NCI-H2107 treated with DMSO at 0.1 percent for 48 hours (cell line): ENCODE measurements around the gene CATSPERD.

Source experiments
- DNase-seq: peaks from one replicate; lab custom pipeline; 2025; ENCODE audit not compliant: unreplicated experiment; lab: John Stamatoyannopoulos, UW

CATSPERD gene

DNA sequence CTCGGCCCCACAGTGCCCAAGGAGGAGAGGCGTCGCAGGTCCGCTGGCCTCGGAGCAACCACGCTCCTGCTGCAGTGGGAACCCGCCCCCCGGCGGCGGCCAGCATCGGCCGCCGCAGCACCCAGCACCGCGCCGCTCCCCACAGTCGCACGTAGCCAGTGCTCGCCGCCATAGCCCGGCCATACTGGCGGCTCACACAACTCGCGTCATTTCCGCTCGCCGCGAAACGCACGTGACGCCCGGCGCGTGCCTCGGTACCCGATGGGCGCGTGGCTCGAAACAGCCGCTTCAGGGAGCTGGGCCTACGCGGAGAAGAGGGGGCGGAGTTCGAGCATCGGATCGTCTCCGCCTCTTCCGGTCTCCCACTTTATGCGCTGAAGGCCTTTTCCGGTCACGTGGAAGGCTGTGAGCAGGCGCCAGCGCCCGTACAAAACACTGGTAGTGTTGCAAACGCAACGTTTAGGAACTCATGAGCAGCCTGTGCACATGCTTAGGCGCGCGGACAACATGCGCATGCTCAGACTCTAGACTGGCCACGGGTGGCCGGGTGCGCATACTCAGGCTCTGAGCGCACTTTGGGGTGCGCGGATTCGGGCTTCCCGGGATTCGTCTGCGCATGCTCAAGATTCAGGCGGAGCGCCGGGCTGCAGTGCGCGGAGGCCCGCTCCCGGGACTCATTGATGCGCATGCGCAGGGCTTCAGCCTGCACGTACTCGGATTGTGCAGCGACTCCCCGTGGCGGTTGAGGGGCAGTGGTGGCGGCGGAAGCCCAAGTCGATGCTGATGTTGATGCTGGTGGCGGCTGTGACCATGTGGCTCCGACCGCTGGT, at the start of gene CATSPERD, which contains the start of gene LONP1:
CATSPERD (plus strand) TSS at position 677 of the 830 bp plus-strand sequence; CDS start at position 778, 101 bp downstream.
LONP1 (minus strand) TSS at position 186 of the 830 bp plus-strand sequence; CDS start at position 172, 14 bp downstream.
- DNase-seq: peak; percentile 90

GRCh38 chr19:5671600-5671999, 48.8 kb upstream of the CATSPERD start:
- no peak for DNase-seq

GRCh38 chr19:5672708-5673459, 47.6 kb upstream of the CATSPERD start:
- DNase-seq: no peak

GRCh38 chr19:5673752-5674151, 46.7 kb upstream of the CATSPERD start:
- no peak for DNase-seq

DNA sequence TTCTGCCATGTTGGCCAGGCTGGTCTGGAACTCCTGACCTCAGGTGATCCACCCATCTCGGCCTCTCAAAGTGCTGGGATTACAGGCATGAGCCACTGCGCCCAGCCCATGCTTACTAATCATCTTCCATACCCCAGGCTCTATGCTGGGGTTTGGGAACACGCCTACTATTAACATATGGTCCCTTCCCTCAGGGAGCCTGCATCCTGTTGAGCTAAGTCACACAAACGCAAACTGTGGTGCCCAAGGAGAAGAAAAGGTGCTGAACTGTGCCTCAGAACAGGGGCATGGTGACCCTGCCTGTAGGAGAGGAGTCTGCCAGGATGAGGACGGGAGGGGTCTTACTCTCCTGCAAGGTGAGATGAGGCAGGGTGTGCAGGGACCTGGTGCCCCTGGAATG, 45.7 kb upstream of the CATSPERD start:
- DNase-seq: no peak

GRCh38 chr19:5676105-5676771, 44.2 kb upstream of the CATSPERD start:
- no peak for DNase-seq

- no peak for DNase-seq
Observed at GRCh38 chr19:5676772-5677105, 43.7 kb upstream of the CATSPERD start.

- no peak for DNase-seq
Observed at GRCh38 chr19:5677136-5677535, 43.3 kb upstream of the CATSPERD start.

GRCh38 chr19:5677580-5677979, 42.9 kb upstream of the CATSPERD start:
- DNase-seq: no peak

GRCh38 chr19:5678071-5678718, 42.2 kb upstream of the CATSPERD start:
- no peak for DNase-seq

DNA sequence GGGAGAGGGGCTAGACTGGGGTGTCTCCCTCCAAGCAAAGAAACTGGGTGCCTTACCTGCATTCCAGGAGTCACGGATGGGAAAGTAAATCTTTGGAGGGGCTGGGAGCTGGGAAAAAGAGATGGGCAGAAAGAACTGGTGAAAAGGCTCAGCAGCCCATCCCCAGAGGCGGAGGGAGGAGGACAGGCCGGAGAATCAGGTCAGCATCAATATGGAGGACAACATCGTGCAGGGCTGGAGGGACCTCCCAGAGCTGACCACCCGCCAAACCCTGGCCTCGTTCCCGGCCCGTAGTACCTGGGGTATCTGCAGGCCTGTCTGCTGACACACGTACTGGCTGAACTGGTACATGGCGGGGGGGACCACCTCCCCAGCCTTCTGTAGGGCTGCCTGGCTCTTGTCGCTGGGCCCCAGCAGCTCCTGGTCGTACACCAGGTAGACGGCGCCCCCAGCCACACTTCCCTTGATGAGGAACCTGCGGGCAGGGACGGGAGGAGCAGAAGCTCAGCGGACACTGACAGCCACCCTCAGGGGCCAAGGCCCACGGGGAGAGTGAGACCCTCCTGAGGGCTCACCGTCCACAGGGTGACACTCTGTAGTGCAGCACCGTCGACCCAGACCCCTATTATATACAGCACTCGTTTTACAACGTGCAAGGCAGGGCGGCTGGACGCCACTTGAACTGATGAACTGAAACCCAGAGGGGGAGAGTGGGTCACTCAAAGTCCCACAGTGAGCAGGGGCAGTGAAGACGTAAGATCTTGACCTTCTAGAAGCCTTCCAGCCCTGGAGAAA, 41.0 kb upstream of the CATSPERD start:
- DNase-seq: no peak

DNA sequence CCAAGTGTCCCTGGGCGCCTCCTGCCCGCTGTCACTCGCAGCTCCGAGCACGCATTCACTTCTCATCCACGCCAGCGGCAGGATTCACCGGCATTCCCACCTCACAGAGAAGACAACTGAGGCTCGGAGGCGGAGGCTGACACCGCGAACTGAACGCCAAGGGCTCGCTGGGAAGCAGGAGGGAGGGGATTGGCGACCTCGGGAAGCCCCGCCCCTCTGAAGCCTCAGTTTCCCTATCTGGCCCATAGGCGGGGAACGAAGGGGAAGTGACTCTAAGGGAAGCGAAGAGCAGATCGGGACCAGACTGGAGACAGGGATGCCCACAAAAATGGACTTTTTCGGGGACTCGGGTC, 40.4 kb upstream of the CATSPERD start:
- no peak for DNase-seq

- peak; percentile 93 for DNase-seq
Observed at GRCh38 chr19:5680437-5681368, 39.7 kb upstream of the CATSPERD start, which contains the start of the genes HSD11B1L and MICOS13. TSS of gene HSD11B1L (plus strand) at chr19:5681027. CDS start at chr19:5684833, 3,806 bp downstream. TSS of gene MICOS13 (minus strand) at chr19:5680516. CDS start at chr19:5680486, 30 bp downstream.

DNA sequence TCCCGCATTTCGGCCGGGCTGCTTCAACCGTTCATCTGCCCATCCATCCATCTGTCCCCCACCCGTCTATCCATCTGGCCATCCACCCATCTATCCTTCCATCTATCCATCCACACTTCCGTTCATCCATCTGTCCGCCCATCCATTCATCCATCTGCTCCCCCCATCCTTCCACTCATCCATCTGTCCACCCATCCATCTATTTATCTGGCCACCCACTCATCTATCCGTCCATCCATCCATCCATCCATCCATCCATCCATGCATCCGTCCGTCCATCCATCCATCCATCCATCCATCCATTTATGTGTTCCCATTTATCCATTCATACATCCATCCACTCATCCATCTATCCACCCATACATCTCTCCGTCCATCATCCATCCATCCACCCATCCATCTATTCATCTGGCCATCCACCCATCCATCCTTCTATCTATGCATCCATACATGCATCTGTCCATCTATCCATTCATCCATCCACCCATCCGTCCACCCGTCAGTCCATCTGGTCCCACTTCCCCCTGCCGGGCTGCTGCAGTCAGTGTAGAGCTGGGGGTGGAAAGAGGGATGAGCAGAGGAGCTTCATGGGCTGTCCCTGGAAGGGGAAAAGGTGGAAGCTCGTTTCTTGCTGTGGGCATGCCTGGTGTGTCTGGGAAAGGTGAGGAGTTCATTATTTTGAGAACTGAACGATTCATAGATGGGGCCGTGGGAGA, 38.9 kb upstream of the CATSPERD start:
- no peak for DNase-seq

- DNase-seq: no peak
Observed at GRCh38 chr19:5682107-5682482, 38.3 kb upstream of the CATSPERD start.

DNA sequence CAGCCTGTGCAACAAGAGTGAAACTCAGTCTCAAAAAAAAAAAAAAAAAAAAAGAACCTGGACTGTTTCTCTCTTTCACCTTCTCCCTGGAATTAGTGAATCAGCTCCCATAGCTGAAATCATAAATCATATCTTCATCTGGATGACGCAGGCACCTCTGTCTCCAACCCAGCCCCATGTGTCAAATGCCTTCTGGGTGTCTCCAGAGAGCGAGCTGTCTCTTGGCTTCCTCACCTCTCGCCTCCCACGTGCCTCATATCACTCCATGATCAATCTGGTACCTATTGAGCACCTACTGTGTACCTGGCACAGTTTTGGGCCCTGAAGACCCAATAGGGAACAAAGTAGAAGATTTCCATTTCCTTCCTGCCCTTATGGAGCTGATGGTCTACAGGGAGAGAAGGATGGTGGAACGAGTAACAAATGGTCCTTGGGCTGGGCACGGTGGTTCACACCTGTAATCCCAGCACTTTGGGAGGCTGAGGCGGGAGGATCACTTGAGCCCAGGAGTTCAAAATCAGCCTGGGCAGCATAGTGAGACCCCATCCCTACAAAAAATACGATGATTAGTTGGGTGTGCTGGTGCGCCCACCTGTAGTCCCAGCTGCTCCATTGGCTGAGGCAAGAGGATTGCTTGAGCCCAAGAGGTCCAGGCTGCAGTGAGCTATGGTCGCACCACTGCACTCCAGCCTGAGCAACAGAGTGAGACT, 37.1 kb upstream of the CATSPERD start:
- DNase-seq: no peak

- no peak for DNase-seq
Observed at GRCh38 chr19:5684694-5685430, 35.6 kb upstream of the CATSPERD start.
